Neural progenitor cell (in vitro differentiated cells): ENCODE data around the gene LMX1B. TPM values are rescaled to one million over a fixed set of nuclear protein-coding genes. Genes with fewer than 3 reads are reported as not detected.

Experiments
- DNase-seq: peaks from one replicate; pipeline ENCODE4 v3.0.0-alpha.2; 2016; ENCODE audit warnings: low spot score
- H2AFZ ChIP-seq: fragments of 200-600 bp; sonication (generic); replicated peaks from 2 replicates; pipeline ENCODE4 v1.6.1; 2016; ENCODE audit warnings: antibody characterized with exemption
- H3F3A ChIP-seq: fragments of 200-600 bp; sonication (generic); 2 replicates; pipeline ENCODE4 v1.6.1; 2016; ENCODE audit warnings: antibody characterized with exemption, low read depth
- H3K27ac ChIP-seq: fragments of 200-600 bp; sonication (generic); 2 replicates; pipeline ENCODE4 v1.5.1; 2016; ENCODE audit warnings: mild to moderate bottlenecking
- H3K27me3 ChIP-seq: fragments of 200-600 bp; sonication (generic); 2 replicates; pipeline ENCODE4 v1.6.1; 2016; ENCODE audit warnings: mild to moderate bottlenecking, moderate library complexity
- H3K36me3 ChIP-seq: fragments of 200-600 bp; sonication (generic); 2 replicates; pipeline ENCODE4 v1.5.1; 2016
- H3K4me1 ChIP-seq: fragments of 200-600 bp; sonication (generic); 2 replicates; pipeline ENCODE4 v1.6.1; 2016; ENCODE audit warnings: mixed run types
- H3K4me2 ChIP-seq: fragments of 200-600 bp; sonication (generic); 2 replicates; pipeline ENCODE4 v1.6.1; 2016
- H3K4me3 ChIP-seq: fragments of 200-600 bp; sonication (generic); 2 replicates; pipeline ENCODE4 v1.5.1; 2016
- H3K79me2 ChIP-seq: fragments of 200-600 bp; sonication (generic); 2 replicates; pipeline ENCODE4 v1.6.1; 2016; ENCODE audit warnings: low read depth
- H3K9ac ChIP-seq: fragments of 200-600 bp; sonication (generic); 2 replicates; pipeline ENCODE4 v1.6.1; 2016
- H3K9me3 ChIP-seq: fragments of 200-600 bp; sonication (generic); 2 replicates; pipeline ENCODE4 v1.5.1; 2016; ENCODE audit warnings: low read depth
- H4K20me1 ChIP-seq: fragments of 200-600 bp; sonication (generic); 2 replicates; pipeline ENCODE4 v1.6.1; 2016; ENCODE audit warnings: low read depth
- H3K27ac Mint-ChIP-seq: 3 replicates; pipeline ENCODE4 v1.8.0; 2021; ENCODE audit warnings: mixed read lengths
- H3K27me3 Mint-ChIP-seq: 2 replicates; pipeline ENCODE4 v1.8.0; 2022; ENCODE audit warnings: low read depth, mild to moderate bottlenecking, inconsistent platforms, moderate library complexity, mixed read lengths; ENCODE audit not compliant: insufficient read depth
- H3K36me3 Mint-ChIP-seq: 3 replicates; pipeline ENCODE4 v1.8.0; 2021; ENCODE audit warnings: mixed read lengths
- H3K4me1 Mint-ChIP-seq: 3 replicates; pipeline ENCODE4 v1.8.0; 2021; ENCODE audit warnings: mixed read lengths
- H3K4me3 Mint-ChIP-seq: 3 replicates; pipeline ENCODE4 v1.8.0; 2021; ENCODE audit warnings: mild to moderate bottlenecking, moderate library complexity, mixed read lengths
- H3K9me3 Mint-ChIP-seq: 3 replicates; pipeline ENCODE4 v1.8.0; 2020; ENCODE audit warnings: mixed read lengths
- EZH2 ChIP-seq: fragments of 200-600 bp; sonication (generic); IDR thresholded peaks from 2 replicates; pipeline ENCODE4 v1.6.1; 2017; ENCODE audit warnings: antibody characterized with exemption, mild to moderate bottlenecking, moderate library complexity
- EZH2phosphoT487 ChIP-seq: fragments of 200-600 bp; sonication (generic); IDR thresholded peaks from 2 replicates; pipeline ENCODE4 v1.6.1; 2017; ENCODE audit warnings: antibody characterized with exemption
- total RNA-seq: library from RNA; depleted of rRNA; stranded (reverse); fragments of >200 nt; gene quantifications from 2 replicates; pipeline ENCODE4 v1.2.3, GENCODE V29; 2015; ENCODE audit warnings: low replicate concordance
- TF ChIP-seq, protein P1 (sequence below): fragments of 200-600 bp; sonication (generic); IDR thresholded peaks from 2 replicates; pipeline ENCODE4 v1.5.1; 2017; ENCODE audit warnings: antibody characterized with exemption, mild to moderate bottlenecking

LMX1B gene
- total RNA-seq, 1 donor from 2014 or later: 0.19 TPM

- no peaks in the 10 kb centered on the region for H3K4me1 ChIP-seq
- TF ChIP-seq, protein P1, sequence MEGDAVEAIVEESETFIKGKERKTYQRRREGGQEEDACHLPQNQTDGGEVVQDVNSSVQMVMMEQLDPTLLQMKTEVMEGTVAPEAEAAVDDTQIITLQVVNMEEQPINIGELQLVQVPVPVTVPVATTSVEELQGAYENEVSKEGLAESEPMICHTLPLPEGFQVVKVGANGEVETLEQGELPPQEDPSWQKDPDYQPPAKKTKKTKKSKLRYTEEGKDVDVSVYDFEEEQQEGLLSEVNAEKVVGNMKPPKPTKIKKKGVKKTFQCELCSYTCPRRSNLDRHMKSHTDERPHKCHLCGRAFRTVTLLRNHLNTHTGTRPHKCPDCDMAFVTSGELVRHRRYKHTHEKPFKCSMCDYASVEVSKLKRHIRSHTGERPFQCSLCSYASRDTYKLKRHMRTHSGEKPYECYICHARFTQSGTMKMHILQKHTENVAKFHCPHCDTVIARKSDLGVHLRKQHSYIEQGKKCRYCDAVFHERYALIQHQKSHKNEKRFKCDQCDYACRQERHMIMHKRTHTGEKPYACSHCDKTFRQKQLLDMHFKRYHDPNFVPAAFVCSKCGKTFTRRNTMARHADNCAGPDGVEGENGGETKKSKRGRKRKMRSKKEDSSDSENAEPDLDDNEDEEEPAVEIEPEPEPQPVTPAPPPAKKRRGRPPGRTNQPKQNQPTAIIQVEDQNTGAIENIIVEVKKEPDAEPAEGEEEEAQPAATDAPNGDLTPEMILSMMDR: no peak
- no peak for TF ChIP-seq EZH2phosphoT487
- no peak for TF ChIP-seq EZH2
- H3K27ac ChIP-seq: no peak overlapping the region
- no peaks in the 10 kb centered on the region for H4K20me1 ChIP-seq
- H3K4me3 ChIP-seq: no peak overlapping the region
- Mint-ChIP-seq H3K36me3 (no peaks in the 10 kb centered on the region), H3K4me1 (no peaks in the 10 kb centered on the region), H3K27me3 (peaks cover 3% of the 10 kb centered on the region), H3K27ac (no peak overlapping the region), H3K9me3 (peaks cover 20% of the 10 kb centered on the region), H3K4me3 (no peak overlapping the region)
- no peak overlapping the region for H2AFZ ChIP-seq
- H3K27me3 ChIP-seq: peaks cover 28% of the 10 kb centered on the region
- H3K4me2 ChIP-seq: no peak overlapping the region
- H3K9ac ChIP-seq: no peak overlapping the region
- no peaks in the 10 kb centered on the region for H3K79me2 ChIP-seq
- H3K36me3 ChIP-seq: no peaks in the 10 kb centered on the region
- H3K9me3 ChIP-seq: peaks cover 19% of the 10 kb centered on the region
- no peak for DNase-seq
- no peaks in the 10 kb centered on the region for H3F3A ChIP-seq
These were observed 121.1 kb downstream of the LMX1B start for GRCh38 chr9:126734877-126735276.

DNA sequence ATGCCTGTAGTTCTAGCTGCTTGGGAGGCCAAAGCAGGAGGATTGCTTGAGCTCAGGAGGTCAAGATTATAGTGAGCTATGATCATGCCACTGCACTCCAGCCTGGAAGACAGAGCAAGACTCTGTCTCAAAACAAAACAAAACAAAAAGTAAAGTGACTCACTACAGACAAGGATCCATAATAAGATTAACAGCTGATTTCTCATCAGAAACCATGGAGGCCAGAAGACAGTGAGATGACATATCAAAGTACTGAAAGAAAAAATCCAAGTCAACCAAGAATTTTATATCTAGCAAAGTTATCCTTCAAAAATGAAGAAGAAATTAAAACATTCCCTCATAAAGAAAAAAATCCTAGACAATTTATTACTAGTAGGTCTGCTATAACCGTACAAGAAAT is 121.8 kb downstream of the LMX1B start:
- Mint-ChIP-seq H3K36me3 (no peaks in the 10 kb centered on the region), H3K9me3 (peaks cover 20% of the 10 kb centered on the region), H3K27ac (no peak overlapping the region), H3K27me3 (peaks cover 6% of the 10 kb centered on the region), H3K4me1 (no peaks in the 10 kb centered on the region), H3K4me3 (no peak overlapping the region)
- Histone ChIP-seq H4K20me1 (no peaks in the 10 kb centered on the region), H3K9ac (no peak overlapping the region), H3K27me3 (peaks cover 35% of the 10 kb centered on the region), H3K9me3 (peaks cover 19% of the 10 kb centered on the region), H3K4me3 (no peak overlapping the region), H3K4me1 (no peaks in the 10 kb centered on the region), H3K4me2 (no peak overlapping the region), H2AFZ (no peak overlapping the region), H3F3A (no peaks in the 10 kb centered on the region), H3K36me3 (no peaks in the 10 kb centered on the region), H3K27ac (no peak overlapping the region), H3K79me2 (no peaks in the 10 kb centered on the region)
- TF ChIP-seq EZH2 (no peak), EZH2phosphoT487 (no peak)
- TF ChIP-seq, protein P1: no peak
- no peak for DNase-seq

- Histone ChIP-seq H3K27ac (no peak overlapping the region), H3K4me1 (no peaks in the 10 kb centered on the region), H3K36me3 (no peaks in the 10 kb centered on the region), H3F3A (no peaks in the 10 kb centered on the region), H4K20me1 (no peaks in the 10 kb centered on the region), H3K4me2 (no peak overlapping the region), H3K9me3 (peaks cover 19% of the 10 kb centered on the region), H3K4me3 (no peak overlapping the region), H2AFZ (no peak overlapping the region), H3K79me2 (no peaks in the 10 kb centered on the region), H3K27me3 (peaks cover 47% of the 10 kb centered on the region), H3K9ac (no peak overlapping the region)
- TF ChIP-seq, protein P1: no peak
- TF ChIP-seq EZH2phosphoT487: no peak
- no peak for TF ChIP-seq EZH2
- no peaks in the 10 kb centered on the region for H3K36me3 Mint-ChIP-seq
- peaks cover 7% of the 10 kb centered on the region for H3K27me3 Mint-ChIP-seq
- H3K4me3 Mint-ChIP-seq: no peak overlapping the region
- H3K4me1 Mint-ChIP-seq: no peaks in the 10 kb centered on the region
- H3K9me3 Mint-ChIP-seq: peaks cover 20% of the 10 kb centered on the region
- no peak overlapping the region for H3K27ac Mint-ChIP-seq
- DNase-seq: no peak
These were observed 124.8 kb downstream of the LMX1B start for GRCh38 chr9:126738553-126738952.
